Stimulated activated CD4-positive, alpha-beta T cell treated with anti-CD3 and anti-CD28 coated beads, TNF-alpha, amount 100 ng/mL, for 4 hours (primary cell): ENCODE data around the gene TSPEAR.
A peak's percentile ranks its signal among the peaks of the same experiment; 100 is the strongest.

Experiments
- DNase-seq, 3 experiments: peaks; one replicate each; pipeline ENCODE4 v3.0.0-alpha.2; 2020; ENCODE audit warnings: low read depth in 3 of 3

TSPEAR gene

GRCh38 chr21:44516828-44517174 lies 194.6 kb downstream of the TSPEAR start:
- DNase-seq, result no peak

GRCh38 chr21:44516342-44516741 lies 195.0 kb downstream of the TSPEAR start:
- no peak for DNase-seq

GRCh38 chr21:44515359-44516165 lies 195.8 kb downstream of the TSPEAR start:
- no peak for DNase-seq

GRCh38 chr21:44514746-44515358 lies 196.5 kb downstream of the TSPEAR start:
- no peak for DNase-seq

- DNase-seq, result no peak
Measured at GRCh38 chr21:44514218-44514520, 197.2 kb downstream of the TSPEAR start.

GRCh38 chr21:44513389-44514217 lies 197.8 kb downstream of the TSPEAR start:
- DNase-seq, result no peak

GRCh38 chr21:44512496-44513388 lies 198.6 kb downstream of the TSPEAR start:
- no peak for DNase-seq

GRCh38 chr21:44511938-44512275 lies 199.5 kb downstream of the TSPEAR start:
- DNase-seq, result no peak

GRCh38 chr21:44511219-44511937 lies 200.0 kb downstream of the TSPEAR start:
- no peak for DNase-seq

GRCh38 chr21:44510508-44511218 lies 200.7 kb downstream of the TSPEAR start:
- peak; percentile 61 to 71 (median 65) for DNase-seq

GRCh38 chr21:44510109-44510507 lies 201.3 kb downstream of the TSPEAR start:
- no peak for DNase-seq

GRCh38 chr21:44509539-44509938 lies 201.8 kb downstream of the TSPEAR start:
- DNase-seq, result no peak

- DNase-seq, result no peak
Measured at GRCh38 chr21:44508711-44509445, 202.5 kb downstream of the TSPEAR start.

- no peak for DNase-seq
Measured at GRCh38 chr21:44508426-44508710, 203.0 kb downstream of the TSPEAR start.

GRCh38 chr21:44507673-44508425 lies 203.5 kb downstream of the TSPEAR start:
- no peak for DNase-seq

- no peak for DNase-seq
Measured at GRCh38 chr21:44506279-44507255, 204.8 kb downstream of the TSPEAR start.

GRCh38 chr21:44505673-44506278 lies 205.6 kb downstream of the TSPEAR start:
- DNase-seq, result no peak
